ENCODE data around the gene ACACB.
A peak's percentile ranks its signal among the peaks of the same experiment; 100 is the strongest.

ACACB gene

GRCh38 chr12:109289551-109289950 is 173.2 kb downstream of the ACACB start:
- DNase-seq (ENCODE audit: low spot score in 2 of 2) (no peak), ATAC-seq (no peak)
- H3K4me1 Mint-ChIP-seq: no peaks in the 10 kb centered on the region
- H3K27ac Mint-ChIP-seq: no peak overlapping the region
- H3K36me3 Mint-ChIP-seq: no peaks in the 10 kb centered on the region
- no peak overlapping the region for H3K4me3 Mint-ChIP-seq
- H3K9me3 Mint-ChIP-seq: no peaks in the 10 kb centered on the region

- no peaks in the 10 kb centered on the region for H3K4me1 Mint-ChIP-seq
- H3K27ac Mint-ChIP-seq: no peak overlapping the region
- no peaks in the 10 kb centered on the region for H3K9me3 Mint-ChIP-seq
- no peak for DNase-seq (ENCODE audit: low spot score in 2 of 2)
- ATAC-seq: no peak
- no peak overlapping the region for H3K4me3 Mint-ChIP-seq
- no peaks in the 10 kb centered on the region for H3K36me3 Mint-ChIP-seq
Measured at GRCh38 chr12:109290061-109290460, 173.7 kb downstream of the ACACB start.

GRCh38 chr12:109291117-109291516 is 174.7 kb downstream of the ACACB start:
- ATAC-seq (no peak), DNase-seq (ENCODE audit: low spot score in 2 of 2) (no peak)
- H3K9me3 Mint-ChIP-seq: no peaks in the 10 kb centered on the region
- H3K27ac Mint-ChIP-seq: no peak overlapping the region
- H3K4me1 Mint-ChIP-seq: no peaks in the 10 kb centered on the region
- H3K4me3 Mint-ChIP-seq: no peak overlapping the region
- H3K36me3 Mint-ChIP-seq: no peaks in the 10 kb centered on the region

GRCh38 chr12:109291521-109292341 is 175.3 kb downstream of the ACACB start:
- H3K4me1 Mint-ChIP-seq: no peaks in the 10 kb centered on the region
- no peak overlapping the region for H3K4me3 Mint-ChIP-seq
- H3K27ac Mint-ChIP-seq: no peak overlapping the region
- H3K36me3 Mint-ChIP-seq: no peaks in the 10 kb centered on the region
- H3K9me3 Mint-ChIP-seq: no peaks in the 10 kb centered on the region
- ATAC-seq (no peak), DNase-seq (ENCODE audit: low spot score in 2 of 2) (no peak)

GRCh38 chr12:109292342-109292711 is 175.9 kb downstream of the ACACB start:
- no peak for ATAC-seq
- H3K4me3 Mint-ChIP-seq: no peak overlapping the region
- H3K36me3 Mint-ChIP-seq: no peaks in the 10 kb centered on the region
- DNase-seq (ENCODE audit: low spot score in 2 of 2): no peak
- no peaks in the 10 kb centered on the region for H3K9me3 Mint-ChIP-seq
- H3K27ac Mint-ChIP-seq: no peak overlapping the region
- H3K4me1 Mint-ChIP-seq: no peaks in the 10 kb centered on the region

GRCh38 chr12:109293106-109293505 is 176.7 kb downstream of the ACACB start:
- Mint-ChIP-seq H3K4me1 (no peaks in the 10 kb centered on the region), H3K9me3 (no peaks in the 10 kb centered on the region), H3K36me3 (no peaks in the 10 kb centered on the region), H3K27ac (no peak overlapping the region), H3K4me3 (no peak overlapping the region)
- ATAC-seq: no peak
- no peak for DNase-seq (ENCODE audit: low spot score in 2 of 2)

GRCh38 chr12:109294286-109294796 is 178.0 kb downstream of the ACACB start:
- ATAC-seq (no peak), DNase-seq (ENCODE audit: low spot score in 2 of 2) (no peak)
- H3K36me3 Mint-ChIP-seq: no peaks in the 10 kb centered on the region
- H3K9me3 Mint-ChIP-seq: no peaks in the 10 kb centered on the region
- no peak overlapping the region for H3K27ac Mint-ChIP-seq
- H3K4me1 Mint-ChIP-seq: no peaks in the 10 kb centered on the region
- no peak overlapping the region for H3K4me3 Mint-ChIP-seq

GRCh38 chr12:109295764-109296425 is 179.5 kb downstream of the ACACB start:
- H3K4me1 Mint-ChIP-seq: no peaks in the 10 kb centered on the region
- ATAC-seq (no peak), DNase-seq (ENCODE audit: low spot score in 2 of 2) (no peak)
- H3K4me3 Mint-ChIP-seq: no peak overlapping the region
- H3K36me3 Mint-ChIP-seq: no peaks in the 10 kb centered on the region
- peak overlapping the region; percentile 41 for H3K27ac Mint-ChIP-seq
- H3K9me3 Mint-ChIP-seq: no peaks in the 10 kb centered on the region

GRCh38 chr12:109296431-109296830 is 180.0 kb downstream of the ACACB start:
- peak overlapping the region; percentile 41 for H3K27ac Mint-ChIP-seq

GRCh38 chr12:109299849-109300248 is 183.5 kb downstream of the ACACB start:
- H3K4me3 Mint-ChIP-seq: no peak overlapping the region
- H3K4me1 Mint-ChIP-seq: no peaks in the 10 kb centered on the region
- H3K27ac Mint-ChIP-seq: no peak overlapping the region
- no peaks in the 10 kb centered on the region for H3K9me3 Mint-ChIP-seq
- no peaks in the 10 kb centered on the region for H3K36me3 Mint-ChIP-seq
- ATAC-seq (no peak), DNase-seq (ENCODE audit: low spot score in 2 of 2) (no peak)

More at GRCh38 chr12:109296431-109296830, 180.0 kb downstream of the ACACB start:
- Mint-ChIP-seq H3K4me1 (no peaks in the 10 kb centered on the region), H3K4me3 (no peak overlapping the region), H3K36me3 (no peaks in the 10 kb centered on the region), H3K9me3 (no peaks in the 10 kb centered on the region)
- no peak for DNase-seq (ENCODE audit: low spot score in 2 of 2)
- ATAC-seq: no peak

GRCh38 chr12:109301643-109302168 is 185.3 kb downstream of the ACACB start:
- Mint-ChIP-seq H3K36me3 (no peaks in the 10 kb centered on the region), H3K4me1 (no peaks in the 10 kb centered on the region), H3K27ac (no peak overlapping the region), H3K4me3 (no peak overlapping the region), H3K9me3 (no peaks in the 10 kb centered on the region)
- no peak for ATAC-seq
- no peak for DNase-seq (ENCODE audit: low spot score in 2 of 2)

- DNase-seq (ENCODE audit: low spot score in 2 of 2) (no peak), ATAC-seq (no peak)
- no peaks in the 10 kb centered on the region for H3K4me1 Mint-ChIP-seq
- no peaks in the 10 kb centered on the region for H3K36me3 Mint-ChIP-seq
- H3K4me3 Mint-ChIP-seq: no peak overlapping the region
- no peak overlapping the region for H3K27ac Mint-ChIP-seq
- no peaks in the 10 kb centered on the region for H3K9me3 Mint-ChIP-seq
Measured at GRCh38 chr12:109302358-109302757, 186.0 kb downstream of the ACACB start.

- no peaks in the 10 kb centered on the region for H3K9me3 Mint-ChIP-seq
- no peak overlapping the region for H3K4me3 Mint-ChIP-seq
- no peak overlapping the region for H3K27ac Mint-ChIP-seq
- DNase-seq (ENCODE audit: low spot score in 2 of 2): no peak
- ATAC-seq: no peak
- no peaks in the 10 kb centered on the region for H3K36me3 Mint-ChIP-seq
- H3K4me1 Mint-ChIP-seq: no peaks in the 10 kb centered on the region
Measured at GRCh38 chr12:109302770-109303169, 186.4 kb downstream of the ACACB start.

- H3K4me3 Mint-ChIP-seq: no peak overlapping the region
- peaks cover 4% of the 10 kb centered on the region for H3K4me1 Mint-ChIP-seq
- H3K9me3 Mint-ChIP-seq: no peaks in the 10 kb centered on the region
- ATAC-seq: no peak
- no peaks in the 10 kb centered on the region for H3K36me3 Mint-ChIP-seq
- DNase-seq (ENCODE audit: low spot score in 2 of 2): no peak
- H3K27ac Mint-ChIP-seq: no peak overlapping the region
Measured at GRCh38 chr12:109304485-109304884, 188.1 kb downstream of the ACACB start.

GRCh38 chr12:109305547-109305946 is 189.2 kb downstream of the ACACB start:
- ATAC-seq: no peak
- Mint-ChIP-seq H3K27ac (no peak overlapping the region), H3K4me3 (no peak overlapping the region), H3K4me1 (peaks cover 10% of the 10 kb centered on the region), H3K36me3 (no peaks in the 10 kb centered on the region), H3K9me3 (no peaks in the 10 kb centered on the region)
- no peak for DNase-seq (ENCODE audit: low spot score in 2 of 2)

GRCh38 chr12:109307051-109307450 is 190.7 kb downstream of the ACACB start:
- Mint-ChIP-seq H3K4me1 (peaks cover 13% of the 10 kb centered on the region), H3K27ac (no peak overlapping the region), H3K4me3 (no peak overlapping the region), H3K9me3 (no peaks in the 10 kb centered on the region), H3K36me3 (no peaks in the 10 kb centered on the region)
- ATAC-seq (no peak), DNase-seq (ENCODE audit: low spot score in 2 of 2) (no peak)
